ENCODE measurements around the gene LRP2. TPM values are rescaled to one million over a fixed set of nuclear protein-coding genes. Genes with fewer than 3 reads are reported as not detected.
"Not testable (repeated sequence)": the region's sequence is repeated elsewhere in the genome, so short reads cannot be mapped to it uniquely, and the experiment has no call there.

Gene LRP2
- total RNA-seq (2014; rRNA removed; shearing (Covaris generic); ENCODE audit: low replicate concordance): not detected in 2 replicates

DNA sequence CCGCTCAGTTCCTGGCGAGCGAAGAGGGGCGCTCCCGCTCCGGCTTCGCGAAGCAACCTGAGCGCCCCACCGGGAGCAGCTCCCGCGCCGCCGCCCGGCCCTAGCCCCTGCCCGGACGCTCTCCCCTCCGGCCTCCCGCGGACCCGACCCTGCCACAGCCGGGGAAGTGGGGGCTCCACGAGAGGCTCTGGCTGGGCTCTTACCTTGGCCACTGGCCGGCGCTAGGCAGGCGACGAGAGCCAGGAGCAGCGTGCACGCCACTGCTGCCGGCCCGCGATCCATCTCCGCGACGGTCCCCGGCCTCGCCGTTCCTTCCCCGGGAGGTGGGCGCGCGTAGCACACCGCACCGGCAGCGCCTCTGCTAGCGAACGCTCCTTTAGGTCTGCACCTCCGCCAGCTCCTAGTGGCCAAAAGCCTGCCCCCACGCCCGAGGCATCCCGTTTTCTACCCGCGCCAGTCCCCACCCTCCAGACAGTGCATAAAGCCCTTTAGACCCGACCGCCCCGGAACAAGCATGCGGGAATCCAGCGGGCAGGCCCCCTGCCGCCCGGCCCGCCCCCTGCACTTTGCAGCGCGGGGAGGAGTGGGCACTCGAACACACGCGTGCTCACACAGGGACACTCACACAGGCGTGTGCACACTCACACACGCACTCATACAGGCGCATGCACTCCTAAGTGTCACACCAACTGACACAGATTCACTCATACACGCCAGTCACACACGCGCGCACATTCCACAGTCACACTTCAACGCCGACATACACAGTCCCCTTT is at the start of gene LRP2:
Gene LRP2, minus strand, starts transcription at position 417 of the 776 bp plus-strand sequence. Its CDS starts 135 bp downstream, at position 282.
- in situ Hi-C loops (cut with HindIII; ENCODE audit: low pct_unique_long_range_greater_than_20kb, low sequenced_read_pairs): no loop called here
- DNase-seq (ENCODE audit: low read depth): peak; percentile 26

DNA sequence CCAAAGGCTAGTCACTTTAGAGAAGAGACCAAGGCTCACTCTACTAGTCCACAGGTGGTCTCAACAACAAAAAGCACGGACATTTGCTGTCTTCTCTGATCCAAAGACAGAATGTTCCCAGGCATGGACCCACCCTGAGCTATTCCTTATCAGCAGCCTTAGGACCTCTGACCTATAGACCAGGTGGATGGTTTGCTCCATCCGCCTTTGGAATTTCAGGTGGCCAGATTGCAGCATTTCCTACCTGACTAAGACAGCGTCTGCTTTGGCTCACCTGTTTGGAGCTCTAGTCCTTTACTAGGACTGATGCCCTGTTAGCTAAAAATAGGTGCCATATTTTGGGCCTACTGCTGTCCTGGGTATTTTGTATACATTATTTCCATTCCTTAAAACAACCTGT is 44.6 kb upstream of the LRP2 start:
- no peak for DNase-seq (ENCODE audit: low read depth)
- in situ Hi-C loops (cut with HindIII; ENCODE audit: low pct_unique_long_range_greater_than_20kb, low sequenced_read_pairs): no loop called here

DNA sequence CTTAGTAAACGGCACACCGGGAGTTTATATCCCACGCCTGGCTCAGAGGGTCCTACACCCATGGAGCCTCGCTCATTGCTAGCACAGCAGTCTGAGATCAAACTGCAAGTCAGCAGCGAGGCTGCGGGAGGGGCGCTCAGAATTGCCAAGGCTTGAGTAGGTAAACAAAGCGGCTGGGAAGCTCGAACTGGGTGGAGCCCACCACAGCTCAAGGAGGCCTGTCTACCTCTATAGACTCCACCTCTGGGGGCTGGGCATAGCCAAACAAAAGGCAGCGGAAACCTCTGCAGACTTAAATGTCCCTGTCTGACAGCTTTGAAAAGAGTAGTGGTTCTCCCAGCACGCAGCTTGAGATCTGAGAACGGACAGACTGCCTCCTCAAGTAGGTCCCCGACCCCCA is 37.2 kb upstream of the LRP2 start:
- DNase-seq (ENCODE audit: low read depth); in situ Hi-C loops (cut with HindIII; ENCODE audit: low pct_unique_long_range_greater_than_20kb, low sequenced_read_pairs): not testable (repeated sequence)

DNA sequence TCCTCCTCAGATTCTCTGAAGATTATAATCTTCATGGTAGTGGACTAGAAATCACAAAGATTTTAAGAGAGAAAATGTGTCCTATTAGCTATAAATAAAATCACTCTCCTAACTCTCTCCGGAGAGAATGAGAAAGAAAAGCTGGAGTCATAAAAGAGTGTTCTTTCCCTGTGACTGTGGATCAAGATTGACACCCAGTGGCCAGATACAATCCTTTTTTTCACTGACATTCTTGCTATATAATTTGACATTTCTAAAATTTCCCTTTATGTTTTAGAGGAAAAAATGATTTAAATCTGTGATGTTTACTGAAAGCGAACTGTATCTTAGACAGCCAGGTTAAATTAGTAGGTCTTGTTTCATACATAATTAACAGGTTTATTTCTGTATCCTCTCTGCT is 35.4 kb upstream of the LRP2 start:
- in situ Hi-C loops (cut with HindIII; ENCODE audit: low pct_unique_long_range_greater_than_20kb, low sequenced_read_pairs): no loop called here
- DNase-seq (ENCODE audit: low read depth): no peak

DNA sequence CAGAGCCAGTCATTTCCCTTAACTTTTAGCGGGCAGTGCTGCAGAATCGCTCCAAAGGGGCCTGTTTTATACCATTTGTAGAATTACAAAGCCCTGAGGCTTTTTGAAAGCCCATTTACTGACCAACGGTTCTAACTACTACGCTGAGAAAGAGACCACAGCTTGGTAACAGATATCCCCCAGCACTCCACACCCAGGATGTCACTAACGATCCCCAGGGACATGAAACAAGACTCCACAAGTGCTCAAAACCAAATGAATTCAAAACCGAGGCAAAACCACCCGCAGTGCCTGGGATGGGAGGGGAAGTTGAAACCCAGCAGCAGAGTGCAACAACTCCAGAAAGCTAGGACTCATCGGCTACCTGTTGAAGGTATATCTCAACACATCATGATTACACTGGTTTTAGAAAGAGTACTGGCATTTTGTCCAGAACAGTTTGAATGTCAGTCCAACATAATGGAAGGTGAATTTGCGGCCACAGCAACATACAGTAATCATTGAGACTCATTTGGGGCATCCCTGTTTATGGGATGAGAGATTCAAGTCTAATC is 33.6 kb upstream of the LRP2 start:
- in situ Hi-C loops (cut with HindIII; ENCODE audit: low pct_unique_long_range_greater_than_20kb, low sequenced_read_pairs): no loop called here
- no peak for DNase-seq (ENCODE audit: low read depth)

DNA sequence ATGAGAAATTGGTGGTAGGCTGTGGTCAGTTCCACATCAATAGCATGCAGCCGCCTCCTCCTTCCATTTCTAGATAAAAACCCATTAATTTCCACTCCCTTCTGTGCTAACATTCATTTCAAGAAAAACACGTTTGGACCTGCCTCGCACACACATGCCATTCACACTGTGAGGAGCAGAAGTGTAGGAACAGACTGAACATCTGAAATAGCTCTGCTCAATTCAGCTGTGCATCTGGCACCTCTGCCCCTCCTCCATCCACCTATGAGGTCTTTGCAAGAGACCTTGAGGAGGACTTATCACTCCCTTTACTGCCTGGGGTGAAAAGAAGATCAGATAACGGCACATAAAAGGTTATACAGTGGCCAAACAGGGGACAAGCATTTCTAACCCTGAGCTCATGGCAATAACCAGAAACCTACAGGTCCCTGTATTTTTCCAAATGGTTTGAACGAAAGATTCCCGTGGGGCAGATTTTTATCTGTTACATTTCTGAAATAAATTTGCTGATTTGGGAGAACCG is 30.8 kb upstream of the LRP2 start:
- in situ Hi-C loops (cut with HindIII; ENCODE audit: low pct_unique_long_range_greater_than_20kb, low sequenced_read_pairs): no loop called here
- DNase-seq (ENCODE audit: low read depth): no peak

DNA sequence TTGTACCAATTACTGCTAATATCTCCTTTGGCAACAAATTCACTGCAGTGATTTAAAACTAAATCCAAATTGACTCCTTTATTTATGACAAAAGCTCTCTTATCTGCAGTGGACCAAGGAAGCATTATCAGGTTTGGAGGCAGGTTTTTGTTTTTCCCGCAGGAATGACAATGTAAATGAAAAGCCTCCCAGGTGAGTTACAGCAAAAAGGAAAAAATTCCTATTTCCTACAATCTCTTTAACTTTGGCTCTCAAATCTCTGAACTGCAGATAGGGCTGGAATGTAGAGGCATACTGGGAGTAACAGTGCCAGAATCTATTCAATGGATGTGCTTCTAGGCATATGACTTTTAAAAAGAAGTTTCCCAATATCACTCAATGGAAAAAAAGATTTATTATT is 28.9 kb upstream of the LRP2 start:
- no peak for DNase-seq (ENCODE audit: low read depth)
- in situ Hi-C loops (cut with HindIII; ENCODE audit: low pct_unique_long_range_greater_than_20kb, low sequenced_read_pairs): no loop called here

DNA sequence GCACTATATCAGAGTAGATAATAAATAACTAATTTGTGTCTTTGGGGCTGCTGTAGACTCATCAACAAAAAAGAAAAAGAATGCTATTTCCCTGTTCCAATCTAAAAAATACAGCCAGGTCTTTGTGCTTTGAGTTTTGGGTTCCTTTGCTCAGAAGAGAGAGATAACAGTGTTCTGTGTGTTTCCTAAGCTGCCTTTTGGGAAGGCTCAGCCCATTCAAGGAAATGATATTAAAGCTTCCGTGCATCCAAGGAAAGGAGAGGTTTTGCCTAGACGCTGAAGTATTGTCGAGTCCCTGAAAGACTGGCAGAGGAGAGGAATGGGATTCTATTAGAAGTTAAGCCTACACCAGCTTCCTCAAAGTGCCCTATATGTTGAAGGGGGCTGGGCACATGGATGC is 25.8 kb upstream of the LRP2 start:
- no peak for DNase-seq (ENCODE audit: low read depth)
- in situ Hi-C loops (cut with HindIII; ENCODE audit: low pct_unique_long_range_greater_than_20kb, low sequenced_read_pairs): no loop called here

DNA sequence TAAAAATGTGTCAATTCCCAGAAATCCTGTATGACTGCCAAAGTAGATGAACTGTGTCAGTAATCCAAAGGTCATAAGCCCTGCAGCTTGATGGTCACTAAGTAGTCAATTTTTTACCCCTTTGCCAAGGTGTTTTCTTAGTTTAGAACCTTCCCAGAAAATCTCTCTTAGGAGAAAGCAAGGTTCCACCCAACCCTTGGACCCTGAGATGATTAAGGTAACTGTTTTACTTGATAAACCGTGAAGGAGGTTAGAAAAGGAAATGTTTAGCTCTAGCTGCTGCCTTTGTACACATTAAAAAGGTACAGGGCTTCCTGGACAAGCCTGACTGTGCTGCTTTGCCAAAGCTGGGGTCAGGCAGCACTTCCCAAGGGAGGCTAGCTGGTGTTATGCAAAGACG is 24.4 kb upstream of the LRP2 start:
- in situ Hi-C loops (cut with HindIII; ENCODE audit: low pct_unique_long_range_greater_than_20kb, low sequenced_read_pairs): no loop called here
- no peak for DNase-seq (ENCODE audit: low read depth)

DNA sequence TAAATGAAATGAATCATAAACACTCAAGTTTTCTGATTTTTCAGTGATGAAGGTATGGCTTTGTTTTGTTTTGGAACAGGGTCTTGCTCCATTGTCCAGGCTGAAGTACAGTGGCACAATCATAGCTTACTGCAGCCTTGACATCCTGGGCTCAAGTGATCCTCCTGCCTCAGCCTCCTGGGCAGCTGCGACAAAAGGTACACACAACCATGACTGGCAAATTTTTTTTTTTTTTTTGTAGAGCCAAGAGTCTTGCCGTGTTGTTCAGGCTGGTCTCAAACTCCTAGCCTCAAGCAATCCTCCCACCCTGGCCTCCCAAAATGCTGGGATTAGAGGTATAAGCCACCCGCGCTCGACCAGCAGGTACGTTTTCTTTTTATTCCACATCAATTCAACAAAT is 22.5 kb upstream of the LRP2 start:
- in situ Hi-C loops (cut with HindIII; ENCODE audit: low pct_unique_long_range_greater_than_20kb, low sequenced_read_pairs): no loop called here
- DNase-seq (ENCODE audit: low read depth): no peak

DNA sequence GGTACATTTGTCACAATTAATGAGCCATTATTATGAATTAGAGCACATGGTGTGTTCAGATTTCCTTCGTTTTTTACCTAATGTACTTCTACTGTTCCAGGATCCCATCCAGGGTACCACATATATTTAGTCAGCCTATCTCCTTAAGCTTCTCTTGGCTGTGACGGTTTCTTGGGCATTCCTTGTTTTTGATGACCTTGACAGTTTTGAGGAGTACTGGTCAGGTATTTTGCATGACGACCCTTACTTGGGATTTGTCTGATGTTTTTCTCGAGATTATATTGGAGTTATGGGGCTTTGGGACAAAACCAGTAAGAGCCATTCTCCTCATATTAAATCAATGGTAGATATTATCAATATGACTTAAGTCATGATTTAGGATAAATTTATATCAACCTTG is 10.2 kb upstream of the LRP2 start:
- in situ Hi-C loops (cut with HindIII; ENCODE audit: low pct_unique_long_range_greater_than_20kb, low sequenced_read_pairs): no loop called here
- DNase-seq (ENCODE audit: low read depth): no peak

DNA sequence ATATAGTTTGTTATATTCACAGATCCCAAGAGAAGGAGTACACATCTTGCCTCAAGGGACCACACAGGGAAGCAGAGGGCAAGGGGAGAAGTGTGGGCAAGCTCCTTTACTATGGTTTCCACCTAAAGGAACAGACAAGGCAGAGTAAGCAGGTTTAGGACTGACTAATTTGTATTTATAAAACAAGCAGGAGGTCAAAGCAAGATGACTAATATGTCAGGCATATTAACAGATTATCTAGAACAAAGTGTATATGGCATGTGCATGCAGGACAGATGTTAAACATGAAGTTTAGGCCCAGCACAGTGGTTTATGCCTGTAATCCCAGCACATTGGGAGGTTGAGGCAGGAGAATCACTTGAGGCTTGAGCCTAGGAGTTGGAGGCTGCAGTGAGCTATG is 3.7 kb upstream of the LRP2 start:
- in situ Hi-C loops (cut with HindIII; ENCODE audit: low pct_unique_long_range_greater_than_20kb, low sequenced_read_pairs): no loop called here
- no peak for DNase-seq (ENCODE audit: low read depth)

DNA sequence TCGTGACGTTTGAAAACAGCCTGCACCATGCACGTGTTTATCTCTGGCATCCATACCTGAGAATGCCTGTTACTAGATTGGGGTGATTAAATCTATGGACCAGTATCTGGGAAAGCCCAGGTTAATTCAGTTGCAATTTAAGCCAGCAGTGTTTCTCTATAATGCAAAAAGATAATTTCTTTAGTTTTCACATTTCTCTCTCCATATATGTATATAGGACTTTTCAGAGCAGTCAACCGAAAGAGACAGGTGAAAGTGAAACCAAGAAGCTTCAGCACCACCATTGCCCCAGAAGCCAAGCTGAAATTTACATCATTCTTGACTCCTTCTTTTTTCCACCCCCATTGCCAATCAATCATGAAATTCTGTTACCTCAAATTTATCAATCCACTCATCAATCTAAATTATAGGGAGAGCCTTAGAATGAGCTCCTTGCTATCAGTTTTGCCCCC is 2.7 kb upstream of the LRP2 start:
- no peak for DNase-seq (ENCODE audit: low read depth)
- in situ Hi-C loops (cut with HindIII; ENCODE audit: low pct_unique_long_range_greater_than_20kb, low sequenced_read_pairs): no loop called here

DNA sequence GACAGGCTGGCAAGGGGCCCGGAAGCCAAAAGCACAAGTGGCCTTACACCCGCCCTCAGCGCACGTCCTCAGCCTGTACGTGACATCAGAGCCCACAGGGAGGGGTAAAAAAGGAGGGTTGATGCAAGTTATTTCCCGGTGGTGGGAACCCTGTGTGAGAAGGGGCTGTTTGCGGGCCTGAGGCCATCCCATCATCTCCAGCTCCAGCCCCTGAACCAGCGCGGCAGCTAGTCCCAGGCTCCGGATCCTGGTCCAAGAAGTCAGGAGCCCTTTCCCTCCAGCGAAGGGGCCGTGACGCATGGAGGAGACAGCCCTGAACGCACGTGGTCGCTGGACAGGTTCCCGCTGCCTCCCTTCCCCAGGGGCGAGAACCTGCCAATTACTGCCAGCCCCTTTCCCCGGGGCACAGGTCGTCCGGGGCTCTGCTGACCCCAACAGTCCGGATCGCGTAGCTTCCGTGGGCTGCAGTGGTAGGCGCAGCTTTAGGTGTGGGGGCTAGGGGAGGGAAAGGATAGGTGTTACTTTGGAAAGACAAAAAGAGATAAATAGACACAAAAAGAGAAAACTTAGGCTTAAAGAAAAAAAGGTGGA is 1.3 kb upstream of the LRP2 start:
- no peak for DNase-seq (ENCODE audit: low read depth)
- in situ Hi-C loops (cut with HindIII; ENCODE audit: low pct_unique_long_range_greater_than_20kb, low sequenced_read_pairs): no loop called here

DNA sequence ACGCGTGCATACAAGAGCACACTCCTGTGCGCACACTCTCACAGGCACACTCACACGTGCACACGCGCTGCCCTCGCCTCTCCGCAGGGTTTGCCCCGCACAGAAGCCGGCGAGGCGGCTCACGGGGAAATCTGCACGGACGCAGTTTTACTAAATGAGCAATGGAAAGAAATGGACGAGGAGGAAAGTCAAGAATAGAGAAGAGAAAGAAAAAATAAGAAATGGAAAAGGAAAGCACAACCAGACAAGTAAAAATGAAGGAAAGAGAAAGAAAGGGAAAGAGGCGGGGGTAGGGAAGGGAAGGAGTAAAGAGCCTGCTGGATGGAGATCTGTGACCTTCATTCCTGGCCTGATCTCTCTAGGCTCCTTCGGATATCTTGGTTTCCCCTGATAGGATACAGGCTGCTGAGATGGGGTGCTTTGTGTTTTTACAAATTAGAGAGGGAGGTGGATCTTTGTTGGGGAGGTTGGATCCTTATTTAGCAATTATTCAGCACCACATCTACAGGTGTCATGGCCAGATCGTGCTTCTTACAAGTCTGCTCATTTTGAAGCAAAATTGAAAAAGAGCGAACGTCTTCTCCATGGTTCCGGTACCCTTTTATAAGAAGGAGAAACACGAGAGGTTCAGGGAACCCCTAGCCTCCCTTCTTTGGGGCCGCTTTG is 693 bp upstream of the LRP2 start:
- in situ Hi-C loops (cut with HindIII; ENCODE audit: low pct_unique_long_range_greater_than_20kb, low sequenced_read_pairs): no loop called here
- no peak for DNase-seq (ENCODE audit: low read depth)

DNA sequence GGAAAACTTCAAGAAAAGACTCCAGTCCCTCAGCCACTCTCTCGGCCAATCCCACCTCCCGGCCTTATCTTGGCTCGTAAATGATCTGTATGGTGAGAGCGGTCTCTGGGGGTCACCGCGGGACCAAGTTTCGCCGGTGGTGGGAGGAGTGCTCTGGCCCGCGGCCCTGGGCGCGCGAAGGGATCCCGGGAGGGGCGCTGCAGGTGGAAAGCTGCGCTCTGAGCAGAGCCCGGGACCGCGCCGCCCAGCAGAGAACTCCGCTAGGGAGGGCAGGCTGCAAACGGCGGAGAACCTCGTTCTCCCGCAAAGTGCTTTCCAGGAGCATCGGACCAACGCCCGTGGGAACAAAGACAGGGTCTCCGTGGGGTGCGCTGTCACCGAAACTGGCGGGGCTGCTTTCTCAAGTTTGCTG is 622 bp downstream of the LRP2 start:
- DNase-seq (ENCODE audit: low read depth): no peak
- in situ Hi-C loops (cut with HindIII; ENCODE audit: low pct_unique_long_range_greater_than_20kb, low sequenced_read_pairs): no loop called here

DNA sequence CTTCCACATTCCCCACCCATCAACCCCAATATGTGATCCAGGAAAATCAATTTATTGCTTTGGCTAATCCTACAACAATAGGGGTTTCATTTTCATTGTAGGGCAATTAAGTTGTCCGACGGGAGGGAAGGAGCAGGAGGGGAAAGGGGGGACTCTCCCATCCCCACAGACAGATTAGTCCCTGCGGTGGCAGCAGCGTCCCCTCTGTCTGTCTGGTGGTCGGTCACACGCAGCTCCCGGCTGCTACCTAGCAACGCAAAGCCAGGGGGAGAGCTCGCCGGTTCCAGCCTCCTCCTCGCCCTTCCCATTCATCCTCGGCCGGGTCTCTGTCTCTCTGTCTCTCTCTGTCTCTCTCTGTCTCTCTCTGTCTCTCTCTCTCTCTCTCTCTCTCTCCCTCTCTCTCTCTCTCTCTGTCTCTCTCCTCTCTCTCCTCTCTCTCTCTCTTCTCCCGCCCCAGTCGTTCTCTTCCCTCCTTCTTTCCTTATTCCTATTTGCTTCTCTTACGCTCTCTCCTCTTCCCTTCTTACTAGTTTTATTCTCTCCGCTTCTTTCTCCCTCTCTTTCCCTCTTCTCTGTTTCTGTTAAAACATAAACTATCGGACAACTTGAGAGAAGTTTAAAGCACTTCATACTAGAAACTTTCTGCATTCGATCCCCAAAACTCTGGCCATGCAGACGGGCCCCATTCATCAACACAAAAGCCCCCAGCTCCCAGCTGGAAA is 1.2 kb downstream of the LRP2 start:
- no peak for DNase-seq (ENCODE audit: low read depth)
- in situ Hi-C loops (cut with HindIII; ENCODE audit: low pct_unique_long_range_greater_than_20kb, low sequenced_read_pairs): no loop called here

DNA sequence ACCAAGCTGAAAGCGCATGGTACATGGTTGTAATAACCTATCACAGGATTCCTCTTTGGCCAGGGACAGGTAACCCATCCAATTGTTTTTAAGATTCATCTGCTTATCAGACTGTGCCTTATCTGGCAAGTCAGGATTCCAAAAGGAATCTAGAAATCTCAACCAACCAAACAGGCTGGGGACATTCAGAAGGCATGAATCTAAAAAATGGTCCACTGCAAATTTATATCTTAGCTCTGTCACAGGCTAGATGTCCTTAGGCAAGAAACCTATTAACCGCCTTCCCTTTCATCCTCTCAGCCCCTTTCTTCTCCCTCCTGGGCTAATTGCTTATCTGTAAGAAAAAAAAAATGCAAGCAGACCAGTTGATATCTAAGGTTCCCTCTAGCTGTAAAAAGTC is 4.3 kb downstream of the LRP2 start:
- DNase-seq (ENCODE audit: low read depth): no peak
- in situ Hi-C loops (cut with HindIII; ENCODE audit: low pct_unique_long_range_greater_than_20kb, low sequenced_read_pairs): no loop called here
